H4 (cell line): Measurements from ENCODE around the gene RAD51B. TPM values are rescaled to one million over a fixed set of nuclear protein-coding genes. Genes with fewer than 3 reads are reported as not detected.

Experiments
- DNase-seq: peaks from one replicate; pipeline ENCODE4 v3.0.0-alpha.2; 2015; ENCODE audit warnings: low spot score
- total RNA-seq: library from RNA; depleted of rRNA; stranded (reverse); fragments of >200 nt; shearing (Covaris generic); gene quantifications from 2 replicates; pipeline ENCODE4 v1.2.3, GENCODE V29; 2014

RAD51B gene
- total RNA-seq, 1 experiment from 2014 or later, result 11.2 TPM

DNA sequence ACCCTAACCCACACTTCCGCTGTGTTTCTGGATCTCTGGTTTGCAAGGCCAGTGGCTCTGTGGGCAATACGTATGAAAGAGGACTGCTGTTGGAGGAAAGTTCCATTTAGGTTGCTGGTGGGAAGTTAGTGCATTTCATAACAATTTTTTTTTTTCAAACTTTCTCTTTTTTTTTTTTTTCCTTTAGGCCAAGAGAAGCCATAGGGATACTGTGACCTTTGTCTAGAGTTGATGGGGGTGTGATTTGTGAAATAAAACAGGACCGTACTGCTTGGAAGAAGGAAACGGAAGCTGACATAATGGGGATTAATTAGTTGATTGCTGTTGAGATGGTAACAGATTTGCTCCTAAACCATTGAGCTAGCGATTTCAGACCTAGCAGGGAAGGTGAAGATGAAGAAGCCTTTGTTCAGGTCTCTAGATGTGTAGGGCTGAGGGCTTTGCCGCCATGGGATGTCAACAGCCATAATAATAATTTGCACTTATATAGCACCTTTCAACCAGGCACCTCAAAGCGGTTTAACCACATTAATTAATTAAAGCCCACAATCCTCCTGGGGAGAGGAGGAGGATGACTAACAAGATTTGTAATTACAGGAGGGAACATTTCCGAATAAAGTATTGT is 658.0 kb downstream of the RAD51B start:
- DNase-seq, result no peak

DNA sequence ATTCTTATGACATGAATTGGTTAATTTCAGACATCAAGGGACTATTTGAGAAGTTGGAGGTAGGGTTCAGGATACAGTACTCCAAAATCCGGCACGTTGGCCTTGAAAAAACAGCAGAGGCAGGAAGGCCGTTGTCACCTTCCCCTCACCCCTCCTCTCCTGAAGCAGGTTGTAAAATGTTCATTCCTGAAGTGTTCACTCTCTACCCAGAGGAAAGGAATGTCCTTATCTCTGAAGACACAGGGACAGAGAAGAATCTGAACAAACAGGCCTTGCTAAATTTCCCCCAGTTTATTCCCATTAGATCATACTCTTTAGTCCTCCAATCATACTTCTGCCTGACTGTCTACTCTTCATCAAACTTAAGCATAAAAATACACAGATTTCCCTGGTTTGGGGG is 659.7 kb downstream of the RAD51B start:
- no peak for DNase-seq

DNA sequence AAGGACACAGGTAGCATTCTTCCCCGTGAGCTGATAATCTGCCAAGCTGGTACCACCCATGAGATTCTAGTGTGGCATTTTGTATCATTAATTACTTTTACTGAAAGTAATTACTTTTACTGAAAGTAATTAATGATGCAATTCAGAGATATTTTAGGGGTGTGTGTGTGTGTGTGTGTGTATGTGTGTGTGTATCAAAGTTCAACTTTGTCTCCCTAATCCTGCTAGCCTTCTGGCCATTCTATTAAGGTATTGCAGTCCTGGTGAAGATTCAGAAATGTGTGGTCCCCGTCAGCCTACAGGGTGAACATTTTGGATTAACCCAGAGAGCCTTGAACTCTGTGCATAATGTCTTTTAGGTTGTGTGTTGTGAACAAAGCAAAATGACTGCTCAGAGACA is 662.4 kb downstream of the RAD51B start:
- DNase-seq, result no peak

DNA sequence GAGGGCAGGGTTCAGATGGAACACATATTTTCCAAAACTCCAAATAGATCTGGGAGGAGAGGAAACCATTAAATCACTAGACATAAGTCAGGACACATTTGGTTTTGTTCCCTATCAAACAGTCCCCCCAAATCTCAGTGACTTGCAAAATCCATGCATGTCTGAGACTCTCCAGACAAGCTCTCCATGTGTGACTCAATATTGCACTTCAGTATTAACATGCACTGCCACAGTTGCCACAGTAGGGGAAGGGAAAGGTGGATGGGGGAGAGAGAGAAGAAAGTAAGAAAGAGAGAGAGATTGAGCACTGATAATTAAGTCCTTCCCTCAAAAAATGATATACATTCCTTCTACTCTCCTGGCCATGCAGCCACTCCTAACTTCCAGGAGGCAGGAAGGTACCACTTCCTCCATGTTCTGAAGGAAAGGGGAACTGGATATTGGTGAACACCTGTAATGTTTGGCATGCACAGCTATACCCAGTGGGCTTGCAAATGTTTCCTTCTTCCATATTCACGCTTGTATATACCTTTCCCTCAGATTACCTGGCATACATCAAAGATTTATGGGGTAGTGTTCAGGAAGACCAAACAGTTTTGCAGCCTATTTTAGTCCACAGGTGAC is 663.3 kb downstream of the RAD51B start:
- no peak for DNase-seq

DNA sequence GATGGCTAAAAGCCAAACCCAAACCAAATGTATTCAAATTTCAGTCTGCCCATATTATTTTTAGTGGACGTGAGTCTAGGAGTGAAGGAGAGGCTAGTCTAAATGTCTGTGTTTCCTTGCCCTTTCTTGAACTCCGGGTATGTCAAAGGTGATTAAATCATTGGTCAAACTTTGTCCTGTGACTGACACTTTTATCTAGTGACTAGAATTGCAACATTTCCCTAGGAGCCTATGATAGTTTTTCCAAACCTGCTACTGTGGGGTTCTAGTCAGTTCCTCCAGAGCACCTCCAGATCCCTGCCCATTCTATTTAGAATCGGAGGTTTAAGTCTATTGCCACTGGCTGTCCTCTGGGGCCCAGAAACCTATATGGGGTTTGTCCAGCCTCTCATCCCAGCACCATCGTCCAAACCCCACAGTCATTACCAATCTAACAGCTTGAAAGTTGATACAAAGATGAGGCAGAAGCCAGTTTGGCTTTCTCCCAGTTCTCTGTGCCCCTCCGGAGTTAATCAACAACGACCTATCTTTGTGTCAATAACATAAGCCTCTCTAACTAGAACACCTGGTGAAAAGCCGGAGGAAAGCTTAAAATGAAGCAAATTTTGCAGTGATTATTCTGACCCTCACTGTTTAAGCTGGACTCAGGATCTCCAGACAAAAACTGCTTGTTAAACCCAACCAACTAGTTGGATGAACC is 666.6 kb downstream of the RAD51B start:
- DNase-seq, result no peak

DNA sequence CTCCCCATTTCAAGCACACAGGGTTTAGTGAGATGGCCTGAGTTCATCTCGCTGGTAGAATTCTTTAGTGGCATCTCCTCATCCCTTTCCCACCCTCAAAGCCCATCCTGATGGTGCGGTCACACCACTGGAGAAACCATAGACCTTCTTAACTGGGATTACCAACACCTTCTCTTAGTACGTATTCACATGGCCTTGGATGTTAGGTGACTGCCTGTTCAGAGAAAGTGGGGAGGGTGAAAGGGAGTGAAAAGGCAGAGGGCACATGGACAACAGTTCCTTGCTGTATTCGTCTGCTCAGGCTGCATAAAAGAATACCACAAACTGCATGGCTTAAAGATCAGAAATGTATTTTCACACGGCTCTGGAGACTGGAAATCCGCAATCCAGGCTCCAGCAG is 667.2 kb downstream of the RAD51B start:
- DNase-seq, result no peak

DNA sequence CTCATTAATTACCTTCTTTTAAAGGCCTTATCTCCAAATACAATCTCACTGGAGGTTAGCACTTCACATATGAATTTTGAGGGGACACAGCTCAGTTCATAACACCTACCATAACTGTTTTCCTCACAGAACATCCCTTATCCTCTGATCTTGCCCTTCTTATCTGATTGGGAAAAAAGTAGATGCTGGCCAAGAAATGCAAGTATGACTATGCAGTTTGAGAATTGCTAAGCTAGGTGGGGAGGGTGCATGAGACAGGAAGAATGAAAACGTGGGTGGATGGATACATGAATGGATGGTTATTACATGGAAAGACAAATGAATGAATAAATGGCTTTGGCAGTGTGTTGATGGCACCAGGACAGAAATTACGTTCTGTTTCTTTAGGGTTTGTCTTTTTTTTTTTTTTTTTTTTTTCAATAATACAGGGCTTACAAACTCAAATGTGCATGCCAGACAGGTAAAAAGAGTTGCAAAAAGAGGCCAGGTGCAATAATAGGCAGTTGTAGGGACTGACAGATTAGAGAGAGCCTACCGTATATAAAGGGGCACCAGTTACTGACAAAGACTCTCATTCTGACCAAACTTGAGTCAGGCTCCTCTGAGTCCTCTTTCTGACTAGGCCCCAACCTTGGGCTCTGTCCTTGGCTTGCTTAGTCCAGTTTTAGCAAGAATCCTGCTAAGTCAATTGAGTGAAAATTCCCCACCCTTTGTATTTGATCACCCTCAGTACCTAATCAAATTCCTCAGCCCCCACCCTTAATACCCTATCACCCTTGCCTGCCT is 668.4 kb downstream of the RAD51B start:
- peak; percentile 29 for DNase-seq

DNA sequence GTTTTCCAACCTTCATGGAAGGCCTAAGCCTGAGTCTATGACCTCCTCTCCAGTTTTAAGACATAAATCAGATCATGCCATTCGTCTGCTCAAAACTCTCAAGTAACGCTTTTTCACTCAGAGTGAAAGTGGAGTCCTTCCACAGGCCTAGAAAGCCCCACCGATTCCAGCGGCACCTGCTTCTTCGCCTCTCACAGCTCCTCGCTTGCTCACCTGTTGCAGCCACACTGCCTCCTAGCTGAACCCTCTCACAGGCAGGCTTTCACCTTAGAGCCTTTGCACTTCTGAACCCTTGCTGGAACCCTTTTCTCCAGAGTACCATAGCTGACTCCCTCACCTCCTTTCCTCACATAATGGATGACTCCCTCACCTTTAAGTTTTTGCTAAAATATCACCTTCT is 672.2 kb downstream of the RAD51B start:
- no peak for DNase-seq

DNA sequence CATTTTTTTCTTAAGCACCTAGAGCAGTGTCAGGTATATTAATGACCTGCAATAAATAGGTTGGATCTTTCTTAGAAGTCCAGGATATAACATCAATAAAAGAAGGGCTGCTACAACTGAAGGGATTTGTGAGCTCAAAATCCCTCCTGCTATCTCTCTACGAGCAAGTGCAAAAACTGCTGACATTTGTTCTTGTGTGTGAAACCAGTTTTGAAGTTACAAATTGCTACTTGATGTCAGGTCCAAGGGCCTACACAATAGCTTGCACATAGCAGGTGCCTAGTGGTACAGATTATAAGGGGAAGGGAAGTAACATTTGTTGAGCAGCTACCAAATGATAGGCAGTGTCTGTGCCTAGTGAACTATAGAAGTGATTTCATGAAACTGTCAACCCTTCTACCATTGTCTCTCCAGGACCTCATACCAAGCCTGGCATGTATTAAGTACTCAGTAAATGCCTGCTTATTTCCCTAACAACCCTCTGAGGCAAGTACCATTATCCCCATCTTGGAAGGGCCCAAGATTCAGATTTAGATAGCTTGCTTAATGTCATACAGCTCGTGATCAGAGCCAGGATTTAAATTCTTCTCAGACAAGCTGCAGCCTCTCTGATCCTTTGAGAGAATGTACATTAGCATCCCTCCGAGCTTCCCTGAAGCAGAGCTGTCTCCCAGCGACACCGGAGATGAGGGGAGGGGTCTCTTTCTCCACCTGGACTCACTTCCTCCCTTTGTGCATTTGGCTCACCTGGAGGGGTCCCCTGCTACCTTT is 673.0 kb downstream of the RAD51B start:
- DNase-seq, result no peak

DNA sequence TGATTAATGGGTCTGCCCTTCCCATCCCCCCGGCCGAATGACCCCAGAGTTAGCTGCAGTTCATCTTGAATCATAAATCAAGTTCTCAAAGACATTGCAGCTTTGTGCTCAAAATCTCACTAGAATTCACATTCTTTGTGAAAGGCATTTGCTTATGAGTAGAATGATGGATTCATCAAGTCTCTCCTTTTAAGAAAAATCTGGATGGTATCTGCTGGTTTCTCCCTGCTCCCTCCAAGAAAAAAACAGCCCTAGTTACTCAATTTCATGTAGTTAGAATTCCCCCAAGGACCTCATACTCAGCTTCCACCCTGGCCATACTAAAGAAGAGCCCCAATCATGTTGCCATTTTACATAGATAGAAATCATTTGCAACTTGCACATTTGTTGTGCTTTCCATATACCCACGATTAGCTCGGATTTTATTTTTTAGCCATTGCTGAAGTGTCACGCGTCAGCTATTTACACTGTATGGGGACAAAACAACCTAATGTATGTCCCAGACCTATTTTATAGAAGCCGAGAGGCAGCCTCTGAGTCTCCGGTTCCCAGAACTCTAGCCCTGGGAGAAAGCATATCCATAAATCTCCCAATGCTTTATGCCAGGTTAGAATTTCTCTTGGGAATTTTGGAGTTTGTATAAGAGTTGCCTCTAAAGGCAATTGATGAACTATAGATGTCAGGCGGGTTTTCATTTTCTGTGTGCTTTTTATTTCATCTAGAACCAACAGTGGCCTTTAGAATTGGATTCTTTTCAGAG is 673.8 kb downstream of the RAD51B start:
- no peak for DNase-seq

DNA sequence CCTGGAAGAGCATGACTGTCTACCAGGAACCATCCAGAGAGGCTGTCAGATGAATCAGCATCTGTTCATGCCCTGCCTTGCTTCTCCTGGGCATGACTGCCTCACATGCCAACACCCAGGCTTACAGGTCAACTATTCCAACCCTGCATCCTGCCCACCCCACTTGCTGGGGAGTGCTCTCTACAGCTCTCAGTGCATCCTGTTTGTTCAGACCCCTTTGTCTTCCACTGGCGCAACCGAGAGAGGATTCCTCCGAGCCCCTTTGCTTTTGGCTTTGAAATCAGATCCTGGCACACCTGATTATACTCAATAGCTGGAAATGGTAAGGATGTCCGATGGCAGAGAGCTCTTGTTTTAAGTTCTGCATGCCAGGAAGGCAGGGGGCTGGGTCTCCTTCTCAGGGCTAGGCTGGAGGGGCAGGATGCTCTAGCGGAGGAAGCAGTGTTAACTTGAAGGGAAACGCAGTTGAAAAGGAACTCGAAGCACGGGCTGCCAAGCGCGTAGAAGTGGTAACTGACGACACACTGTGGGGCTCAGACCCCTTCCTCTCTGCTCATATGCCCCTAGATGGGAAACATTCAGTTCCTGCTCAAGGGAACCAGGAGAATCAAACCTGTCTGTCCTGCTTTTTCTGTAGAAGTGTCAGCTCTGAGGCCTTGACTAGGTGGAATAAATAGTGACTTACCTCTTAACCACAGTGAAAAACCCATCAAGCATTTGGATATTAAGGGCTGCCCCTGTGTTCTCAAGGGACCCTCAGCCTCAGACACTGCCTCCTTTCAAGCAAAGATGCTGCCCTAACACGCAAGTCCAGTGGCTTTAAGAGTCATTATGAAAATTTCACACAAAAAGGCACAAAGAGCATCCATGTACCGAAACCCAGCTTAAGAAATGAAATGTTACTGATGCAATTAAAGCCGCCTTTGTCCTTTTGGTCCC is 675.8 kb downstream of the RAD51B start:
- no peak for DNase-seq

DNA sequence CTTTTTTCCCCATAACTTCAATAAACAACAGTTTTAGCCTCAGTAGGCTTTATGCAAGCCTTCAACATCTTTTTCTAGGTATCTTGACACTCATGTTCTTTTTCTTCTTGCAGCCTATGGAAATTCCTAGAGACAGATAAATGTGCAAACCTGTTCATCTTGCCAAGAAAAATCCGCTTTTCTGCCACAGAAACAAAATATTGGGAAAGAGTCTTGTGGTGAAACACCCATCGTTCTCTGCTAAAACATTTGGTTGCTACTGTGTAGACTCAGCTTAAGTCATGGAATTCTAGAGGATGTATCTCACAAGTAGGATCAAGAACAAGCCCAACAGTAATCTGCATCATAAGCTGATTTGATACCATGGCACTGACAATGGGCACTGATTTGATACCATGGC is 677.4 kb downstream of the RAD51B start:
- no peak for DNase-seq

DNA sequence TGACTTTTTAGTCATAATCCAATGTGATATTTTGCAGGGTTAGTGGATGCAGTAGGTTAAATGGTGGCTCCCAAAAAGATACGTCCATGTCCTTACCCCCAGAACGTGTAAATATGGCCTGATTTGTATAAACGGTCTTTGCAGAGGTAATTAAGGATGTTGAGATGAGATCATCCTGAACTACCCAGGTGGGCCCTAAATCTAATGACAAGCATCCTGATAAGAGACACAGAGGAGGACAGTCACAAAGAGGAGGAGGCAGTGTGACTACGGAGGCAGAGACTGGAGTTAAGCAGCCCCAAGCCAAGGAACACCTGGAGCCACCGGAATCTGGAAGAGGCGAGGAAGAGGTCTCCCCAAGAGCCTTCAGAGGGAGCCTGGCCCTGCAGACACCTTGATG is 679.9 kb downstream of the RAD51B start:
- no peak for DNase-seq

DNA sequence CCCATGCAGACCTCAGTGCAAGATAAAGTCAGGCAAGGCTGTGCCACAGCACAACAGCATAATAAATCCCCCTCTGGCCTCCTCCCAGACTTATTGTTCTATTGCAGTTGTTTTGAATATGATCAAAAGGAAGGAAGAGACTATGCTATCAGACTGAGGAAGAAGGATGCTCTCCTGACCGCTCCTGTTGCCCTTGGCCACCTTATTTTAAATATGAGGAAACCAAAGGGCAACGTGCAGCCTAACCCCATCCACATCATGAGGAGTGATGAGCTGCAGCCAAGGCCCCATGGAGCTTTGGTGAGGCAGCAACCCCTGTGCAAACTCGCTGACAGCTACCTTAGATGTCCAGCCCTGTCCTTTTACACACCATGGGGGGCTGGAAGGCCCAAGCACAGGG is 681.6 kb downstream of the RAD51B start:
- DNase-seq, result no peak

DNA sequence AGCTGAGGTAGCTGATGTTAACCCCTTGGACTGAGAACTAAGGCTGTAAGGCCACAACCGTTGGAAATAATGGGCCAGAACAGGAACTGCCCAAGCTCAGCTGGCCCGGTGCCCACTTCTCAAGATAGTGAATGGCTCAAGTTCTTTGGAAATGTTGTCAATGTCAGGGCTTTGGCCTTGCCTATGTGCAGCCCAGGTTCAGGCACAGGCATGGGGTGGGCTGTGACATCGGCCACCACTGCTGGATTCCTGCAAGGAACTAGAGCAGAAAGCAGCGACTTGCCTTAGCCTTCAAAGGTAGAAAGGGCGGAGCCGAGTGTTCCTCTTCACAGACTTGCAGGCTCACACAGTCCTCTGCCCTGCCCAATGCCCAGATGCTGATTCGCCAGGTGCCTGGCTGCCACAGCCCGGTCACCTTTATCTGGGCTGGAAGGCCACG is 682.1 kb downstream of the RAD51B start:
- DNase-seq, result no peak

DNA sequence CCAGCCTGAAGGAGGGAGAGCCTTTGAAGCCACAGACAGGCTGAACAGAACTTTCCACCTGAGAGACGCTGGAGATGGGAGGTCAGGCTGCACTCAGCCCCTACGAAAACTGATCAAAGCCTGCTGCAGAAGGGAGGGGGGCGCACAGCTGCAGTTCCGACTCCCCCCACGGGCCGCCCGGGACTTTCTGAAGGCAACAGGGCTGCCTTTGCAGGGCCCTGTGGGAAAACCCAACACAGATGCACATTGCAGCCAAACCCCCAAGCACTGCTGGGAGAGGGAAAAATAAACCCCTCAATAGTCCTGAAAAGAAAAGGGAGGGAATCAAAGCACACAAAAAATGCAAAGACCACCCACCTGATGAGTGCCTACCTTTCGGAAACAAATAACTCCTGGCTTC is 682.7 kb downstream of the RAD51B start:
- no peak for DNase-seq

DNA sequence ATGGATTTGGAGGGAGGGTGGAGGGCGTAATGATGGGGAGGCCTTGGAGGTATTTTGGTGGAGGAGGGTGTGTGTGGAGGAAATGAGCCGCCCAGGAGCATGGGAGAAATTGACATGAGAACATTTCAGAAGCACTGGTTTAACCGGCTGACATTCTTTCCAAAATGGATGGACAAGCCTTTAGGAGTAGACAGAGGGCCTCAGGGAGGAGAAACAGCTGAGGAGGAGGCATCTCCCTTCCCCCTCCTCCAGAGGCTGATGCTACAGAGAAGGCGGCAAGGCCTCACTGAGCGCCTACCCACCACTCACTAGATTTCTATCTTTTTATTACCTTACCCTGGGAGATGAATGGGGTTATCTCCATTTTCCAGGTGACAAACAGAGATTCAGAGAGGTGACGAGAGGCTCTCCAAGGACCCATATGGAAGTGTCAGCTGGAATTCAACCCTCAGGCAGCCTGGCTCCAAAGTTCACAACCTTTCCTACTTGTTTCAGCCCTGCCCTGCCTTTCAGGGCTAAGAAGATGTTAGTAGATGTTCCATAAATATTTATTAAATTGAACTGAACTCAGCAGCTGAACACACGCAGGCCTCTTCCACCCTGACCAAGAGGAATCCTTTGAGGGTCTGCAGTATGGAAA is 683.7 kb downstream of the RAD51B start:
- DNase-seq, result no peak

DNA sequence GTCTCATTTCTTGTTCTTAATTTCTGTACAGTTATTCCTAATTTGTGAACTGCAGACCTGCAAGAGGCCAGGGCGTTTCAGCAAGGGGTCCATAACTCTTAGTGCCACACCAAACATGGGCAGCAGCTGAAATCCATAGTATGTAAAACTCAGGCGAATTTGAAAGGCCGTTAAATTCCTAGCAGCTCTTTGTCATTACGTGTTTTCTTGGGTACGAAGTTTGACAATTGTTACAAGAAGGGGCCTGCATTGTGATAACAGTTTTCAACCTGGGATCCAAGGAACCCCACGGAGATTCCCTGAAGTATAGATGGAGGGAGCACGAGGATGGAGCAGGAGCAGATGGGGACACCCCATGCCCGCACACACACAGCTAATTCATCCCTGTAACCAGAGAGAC is 685.3 kb downstream of the RAD51B start:
- no peak for DNase-seq

DNA sequence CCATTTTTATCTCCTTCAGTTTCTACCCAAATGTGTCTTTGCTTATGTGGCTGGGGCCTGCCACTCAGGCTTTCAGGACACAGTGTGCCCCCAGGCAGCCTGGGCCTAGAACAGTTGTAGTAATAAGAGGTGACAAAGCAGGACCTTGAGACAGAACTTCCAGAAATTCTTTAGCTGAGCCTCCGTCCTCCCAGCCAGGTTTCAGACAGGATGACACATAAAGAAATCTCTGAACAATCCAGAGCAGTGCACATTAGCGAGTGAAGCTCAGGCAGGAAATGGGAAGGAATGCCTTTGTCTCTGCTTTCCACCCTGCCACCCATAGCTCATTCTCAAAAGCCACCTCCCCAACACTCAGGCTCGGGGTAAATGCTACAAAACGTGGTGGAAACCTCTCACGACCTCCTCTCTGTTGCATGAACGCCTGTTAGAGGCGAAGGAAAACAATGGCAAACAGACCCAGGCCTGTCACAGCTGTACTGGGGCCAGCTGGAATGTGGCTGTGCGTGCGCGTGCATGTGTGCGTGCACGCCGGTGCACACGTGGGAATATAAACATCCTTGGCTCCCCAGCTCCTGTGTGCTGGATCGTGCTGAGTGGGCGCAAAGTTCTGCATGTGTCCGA is 686.6 kb downstream of the RAD51B start:
- DNase-seq, result no peak
